PC-3 (cell line): Measurements from ENCODE around the gene FAM76A. TPM values are rescaled to one million over a fixed set of nuclear protein-coding genes. Genes with fewer than 3 reads are reported as not detected.

Experiments
- ATAC-seq: fragments of 200-7000 bp; cut with Tn5 transposase; 2 replicates; pipeline ENCODE4 v1.9.1; 2020; ENCODE audit warnings: mild to moderate bottlenecking, moderate library complexity
- BruUV-seq: library from RNA; stranded (reverse); fragments of 400-500 nt; replicated peaks from 2 replicates; lab custom pipeline; 2021; lab: Mats Ljungman, UMichigan
- CTCF ChIA-PET: fragments of 300-600 bp; sonication (Branson Sonifier 250); formaldehyde crosslinking; loops from one replicate; lab custom pipeline; 2022; ENCODE audit warnings: antibody characterized with exemption; lab: Charles Lee
- POLR2A ChIA-PET: fragments of 300-600 bp; sonication (Branson Sonifier 250); formaldehyde crosslinking; loops from one replicate; lab custom pipeline; 2022; ENCODE audit warnings: antibody characterized with exemption; ENCODE audit not compliant: unreplicated experiment; lab: Charles Lee
- DNase-seq: peaks from one replicate; pipeline ENCODE4 v3.0.0-alpha.2; 2015
- H2AFZ ChIP-seq: fragments of 300-600 bp; sonication (generic); 2 replicates; pipeline ENCODE4 v1.6.0; 2016; ENCODE audit warnings: antibody characterized with exemption, low read length
- H3F3A ChIP-seq: fragments of 300-600 bp; sonication (generic); one replicate; pipeline ENCODE4 v1.6.0; 2017; ENCODE audit warnings: antibody characterized with exemption, low read length, control low read depth, mild to moderate bottlenecking; ENCODE audit not compliant: unreplicated experiment
- H3K27ac ChIP-seq: fragments of 300-600 bp; sonication (generic); 2 replicates; pipeline ENCODE4 v1.5.1; 2016; ENCODE audit warnings: mild to moderate bottlenecking, low read length
- H3K27me3 ChIP-seq: fragments of 300-600 bp; sonication (generic); 2 replicates; pipeline ENCODE4 v1.6.1; 2016; ENCODE audit warnings: low read length, mixed read lengths
- H3K36me3 ChIP-seq: fragments of 300-600 bp; sonication (generic); 2 replicates; pipeline ENCODE4 v1.6.1; 2016; ENCODE audit warnings: low read depth, mixed run types, low read length, mixed read lengths
- H3K4me1 ChIP-seq: fragments of 300-600 bp; sonication (generic); 2 replicates; pipeline ENCODE4 v1.5.1; 2016; ENCODE audit warnings: low read length; ENCODE audit not compliant: insufficient read depth
- H3K4me2 ChIP-seq: fragments of 300-600 bp; sonication (generic); 2 replicates; pipeline ENCODE4 v1.6.0; 2016; ENCODE audit warnings: low read length
- H3K4me3 ChIP-seq: fragments of 300-600 bp; sonication (generic); 2 replicates; pipeline ENCODE4 v1.5.1; 2016; ENCODE audit warnings: mild to moderate bottlenecking, low read length, mixed read lengths
- H3K79me2 ChIP-seq: fragments of 300-600 bp; sonication (generic); 2 replicates; pipeline ENCODE4 v1.6.1; 2017; ENCODE audit warnings: low read length, mixed read lengths
- H3K9ac ChIP-seq: fragments of 300-600 bp; sonication (generic); 2 replicates; pipeline ENCODE4 v1.6.0; 2016; ENCODE audit warnings: mild to moderate bottlenecking, low read length
- H3K9me2 ChIP-seq: fragments of 300-600 bp; sonication (generic); replicated peaks from 2 replicates; pipeline ENCODE4 v1.6.1; 2016; ENCODE audit warnings: mixed run types, low read length, mixed read lengths
- H3K9me3 ChIP-seq: fragments of 300-600 bp; sonication (generic); 2 replicates; pipeline ENCODE4 v1.6.1; 2016; ENCODE audit warnings: low read length, mixed read lengths
- H4K20me1 ChIP-seq: fragments of 300-600 bp; sonication (generic); 2 replicates; pipeline ENCODE4 v1.6.1; 2016; ENCODE audit warnings: low read length, mixed read lengths
- EZH2 ChIP-seq: fragments of 300-600 bp; sonication (generic); IDR thresholded peaks from one replicate; pipeline ENCODE4 v1.6.1; 2017; ENCODE audit warnings: antibody characterized with exemption, mild to moderate bottlenecking, low read length; ENCODE audit not compliant: unreplicated experiment
- EZH2phosphoT487 ChIP-seq: fragments of 300-600 bp; sonication (generic); IDR thresholded peaks from 2 replicates; pipeline ENCODE4 v1.6.1; 2018; ENCODE audit warnings: mild to moderate bottlenecking, antibody characterized with exemption, low read length, borderline replicate concordance
- intact Hi-C: fragments of 100-400 bp; cut with micrococcal nuclease; formaldehyde crosslinking; loops from 2 replicates; pipeline ENCODE4 v1.9.0; 2023
- total RNA-seq: library from RNA; depleted of rRNA; stranded (reverse); fragments of >200 nt; gene quantifications from 2 replicates; pipeline ENCODE4 v1.2.3, GENCODE V29; 2014; rRNA removed
- TF ChIP-seq, protein P1 (sequence below): fragments of 300-600 bp; sonication (generic); conservative IDR thresholded peaks from 2 replicates; pipeline ENCODE4 v1.5.1; 2017; ENCODE audit warnings: antibody characterized with exemption, low read depth, mild to moderate bottlenecking, low read length

FAM76A gene
- total RNA-seq, 1 experiment from 2014 or later, result 9.9 TPM

DNA sequence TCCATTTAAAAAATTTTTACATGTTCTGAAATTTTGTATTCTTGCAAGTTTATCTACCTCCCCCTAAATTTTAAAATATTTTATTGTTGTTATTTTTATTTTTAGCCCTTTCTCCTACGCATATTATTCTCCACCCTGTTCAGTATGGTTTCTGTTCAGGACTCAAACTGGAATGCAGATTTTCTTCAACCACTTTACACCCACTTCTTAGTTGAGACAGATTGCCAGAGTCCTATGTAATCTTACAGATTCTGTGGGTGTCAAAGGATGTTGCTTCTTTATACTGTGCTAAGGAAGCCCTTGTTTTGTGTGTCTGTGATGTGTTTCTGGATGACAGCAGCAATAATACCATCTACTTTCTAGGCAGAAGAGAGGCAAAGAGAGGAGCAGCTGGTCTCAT is 84.1 kb downstream of the FAM76A start:
- H3K79me2 ChIP-seq, result no peaks in the 10 kb centered on the region
- TF ChIP-seq, protein P1, sequence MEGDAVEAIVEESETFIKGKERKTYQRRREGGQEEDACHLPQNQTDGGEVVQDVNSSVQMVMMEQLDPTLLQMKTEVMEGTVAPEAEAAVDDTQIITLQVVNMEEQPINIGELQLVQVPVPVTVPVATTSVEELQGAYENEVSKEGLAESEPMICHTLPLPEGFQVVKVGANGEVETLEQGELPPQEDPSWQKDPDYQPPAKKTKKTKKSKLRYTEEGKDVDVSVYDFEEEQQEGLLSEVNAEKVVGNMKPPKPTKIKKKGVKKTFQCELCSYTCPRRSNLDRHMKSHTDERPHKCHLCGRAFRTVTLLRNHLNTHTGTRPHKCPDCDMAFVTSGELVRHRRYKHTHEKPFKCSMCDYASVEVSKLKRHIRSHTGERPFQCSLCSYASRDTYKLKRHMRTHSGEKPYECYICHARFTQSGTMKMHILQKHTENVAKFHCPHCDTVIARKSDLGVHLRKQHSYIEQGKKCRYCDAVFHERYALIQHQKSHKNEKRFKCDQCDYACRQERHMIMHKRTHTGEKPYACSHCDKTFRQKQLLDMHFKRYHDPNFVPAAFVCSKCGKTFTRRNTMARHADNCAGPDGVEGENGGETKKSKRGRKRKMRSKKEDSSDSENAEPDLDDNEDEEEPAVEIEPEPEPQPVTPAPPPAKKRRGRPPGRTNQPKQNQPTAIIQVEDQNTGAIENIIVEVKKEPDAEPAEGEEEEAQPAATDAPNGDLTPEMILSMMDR, result no peak
- no peak for TF ChIP-seq EZH2
- no peak for TF ChIP-seq EZH2phosphoT487
- H4K20me1 ChIP-seq, result no peaks in the 10 kb centered on the region
- no peaks in the 10 kb centered on the region for H3F3A ChIP-seq
- H3K9me3 ChIP-seq, result no peaks in the 10 kb centered on the region
- H2AFZ ChIP-seq, result no peak overlapping the region
- H3K36me3 ChIP-seq, result 0 out of 2 replicates have a peak, but pooled peaks cover 5% of the 10 kb centered on the region
- no peak overlapping the region for H3K4me2 ChIP-seq
- no peaks in the 10 kb centered on the region for H3K9me2 ChIP-seq
- DNase-seq, result no peak
- ChIA-PET CTCF (no interaction called here), POLR2A (no interaction called here)
- H3K27me3 ChIP-seq, result no peaks in the 10 kb centered on the region
- intact Hi-C loops, result no loop called here
- no TSS peak for BruUV-seq
- no peak overlapping the region for H3K9ac ChIP-seq
- no peak for ATAC-seq
- H3K4me1 ChIP-seq, result no peaks in the 10 kb centered on the region
- H3K27ac ChIP-seq, result no peak overlapping the region
- H3K4me3 ChIP-seq, result no peak overlapping the region

DNA sequence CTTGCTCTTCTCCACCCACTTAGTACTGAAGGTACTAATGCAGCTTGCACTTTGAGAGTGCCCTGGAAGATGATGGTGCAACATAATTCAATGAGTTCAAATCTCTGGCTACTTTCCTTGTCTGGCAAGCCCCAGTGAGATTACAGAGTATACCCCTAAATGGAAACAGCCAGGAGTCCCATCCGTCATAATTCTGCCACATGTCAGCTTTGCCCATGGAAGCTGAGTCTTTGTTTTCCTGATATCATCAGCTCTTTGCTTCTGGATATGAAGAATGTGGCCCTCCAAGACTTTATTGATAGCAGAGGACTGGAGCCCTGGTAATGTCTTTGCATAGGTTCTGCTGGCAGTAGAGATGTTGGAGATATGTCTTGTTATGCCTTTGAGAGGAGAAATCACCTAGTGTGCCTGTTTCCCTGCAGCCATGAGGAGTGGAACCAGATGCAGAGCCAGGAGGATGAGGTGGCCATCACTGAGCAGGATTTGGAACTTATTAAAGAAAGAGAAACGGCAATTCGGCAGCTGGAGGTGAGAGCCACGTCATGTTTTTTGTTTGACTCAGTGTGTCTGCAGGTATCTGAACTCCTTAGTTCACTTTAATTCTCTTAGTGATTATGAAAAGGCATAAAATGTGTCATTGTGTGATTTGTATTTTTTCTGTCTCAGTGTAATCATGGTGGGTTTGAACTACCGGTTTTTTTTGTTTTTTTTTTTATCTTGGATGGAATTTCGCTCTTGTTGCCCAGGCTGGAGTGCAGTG is 86.2 kb downstream of the FAM76A start:
- Histone ChIP-seq H3K4me2 (no peak overlapping the region), H3K27ac (no peak overlapping the region), H3K4me1 (no peaks in the 10 kb centered on the region), H3K9ac (no peak overlapping the region), H3K9me2 (no peaks in the 10 kb centered on the region), H3K27me3 (no peaks in the 10 kb centered on the region), H3K36me3 (0 out of 2 replicates have a peak, but pooled peaks cover 2% of the 10 kb centered on the region), H3K79me2 (no peaks in the 10 kb centered on the region), H3K9me3 (no peaks in the 10 kb centered on the region), H3F3A (no peaks in the 10 kb centered on the region), H3K4me3 (no peak overlapping the region), H4K20me1 (no peaks in the 10 kb centered on the region), H2AFZ (no peak overlapping the region)
- DNase-seq (no peak), ATAC-seq (no peak)
- ChIA-PET CTCF (no interaction called here), POLR2A (no interaction called here)
- no TSS peak for BruUV-seq
- no peak for TF ChIP-seq EZH2
- TF ChIP-seq, protein P1, result no peak
- TF ChIP-seq EZH2phosphoT487, result no peak
- intact Hi-C loops, result no loop called here

Other genes with a start within 250 kb of the FAM76A start
- 20.7 and 32.4 TPM in 2 replicates for gene WASF2, start 235.8 kb upstream of the FAM76A start, total RNA-seq
- gene AHDC1, start 121.8 kb upstream of the FAM76A start, total RNA-seq, result 15.2 and 20.4 TPM in 2 replicates
- not detected in 2 replicates for gene FGR, start 90.8 kb upstream of the FAM76A start, total RNA-seq
- 15.7 and 16.5 TPM in 2 replicates for gene IFI6, start 53.8 kb upstream of the FAM76A start, total RNA-seq
- gene STX12, start 47.3 kb downstream of the FAM76A start, total RNA-seq, result 18.6 and 28.5 TPM in 2 replicates
- gene PPP1R8, start 104.8 kb downstream of the FAM76A start, total RNA-seq, result 65.7 and 85.0 TPM in 2 replicates
- 5.0 and 5.7 TPM in 2 replicates for gene THEMIS2, start 146.6 kb downstream of the FAM76A start, total RNA-seq
- 139 and 171 TPM in 2 replicates for gene RPA2, start 188.6 kb downstream of the FAM76A start, total RNA-seq
- gene SMPDL3B, start 209.0 kb downstream of the FAM76A start, total RNA-seq, result 19.6 and 25.7 TPM in 2 replicates
- gene XKR8, start 234.0 kb downstream of the FAM76A start, total RNA-seq, result 6.9 and 8.2 TPM in 2 replicates